AG09309 (cell line): ENCODE results near the gene ETFA.

Experiments used
- DNase-seq: peaks from one replicate; pipeline ENCODE4 v3.0.0-alpha.2; 2010; ENCODE audit warnings: low read depth
- H3K4me3 ChIP-seq: 2 replicates; pipeline ENCODE4 v1.5.1; 2011; ENCODE audit warnings: mild to moderate bottlenecking, low read depth, low read length, moderate library complexity; ENCODE audit not compliant: control insufficient read depth
- TF ChIP-seq, protein P1 (sequence below): IDR thresholded peaks from 2 replicates; pipeline ENCODE4 v1.5.1; 2011; ENCODE audit warnings: mild to moderate bottlenecking, low read depth, low read length, inconsistent platforms; ENCODE audit not compliant: insufficient read depth, control insufficient read depth; ENCODE audit errors: missing control alignments

The ETFA gene

DNA sequence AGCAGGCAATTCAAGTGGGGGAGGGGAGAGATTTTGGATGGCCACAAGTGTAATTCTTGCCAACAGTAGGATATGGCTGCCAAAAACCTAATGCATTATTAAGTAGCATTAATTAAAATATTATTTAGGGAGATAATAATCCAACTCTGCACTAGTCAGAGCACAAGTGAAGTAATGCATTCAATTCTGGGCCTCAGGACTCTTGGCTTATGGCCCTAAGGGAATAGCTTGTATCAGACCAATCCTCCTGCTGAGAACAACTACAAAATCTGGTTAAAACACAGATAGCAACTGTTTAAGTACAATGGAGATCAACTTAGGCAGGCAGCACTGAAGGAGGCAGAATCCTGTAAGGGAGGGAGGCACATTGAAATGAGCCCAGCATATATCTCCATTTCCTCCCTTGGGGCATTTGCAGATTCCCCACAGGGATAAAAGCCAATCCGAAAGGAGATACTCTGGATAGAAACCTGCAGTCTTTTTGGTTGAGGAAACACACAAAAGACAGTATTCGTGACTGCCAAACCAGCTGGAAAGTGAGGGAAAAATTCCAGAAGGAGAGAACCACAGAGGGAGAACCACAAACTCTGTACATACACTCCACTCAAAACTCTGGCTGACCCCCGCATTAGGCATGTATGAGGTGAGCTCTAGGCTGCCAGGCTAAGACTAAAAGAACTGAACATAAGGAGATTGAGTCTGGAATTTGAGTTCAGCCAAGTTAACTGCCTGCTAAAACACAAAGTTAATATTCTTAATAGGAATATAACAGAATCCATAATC, 57.4 kb downstream of the ETFA start:
- TF ChIP-seq, protein P1, sequence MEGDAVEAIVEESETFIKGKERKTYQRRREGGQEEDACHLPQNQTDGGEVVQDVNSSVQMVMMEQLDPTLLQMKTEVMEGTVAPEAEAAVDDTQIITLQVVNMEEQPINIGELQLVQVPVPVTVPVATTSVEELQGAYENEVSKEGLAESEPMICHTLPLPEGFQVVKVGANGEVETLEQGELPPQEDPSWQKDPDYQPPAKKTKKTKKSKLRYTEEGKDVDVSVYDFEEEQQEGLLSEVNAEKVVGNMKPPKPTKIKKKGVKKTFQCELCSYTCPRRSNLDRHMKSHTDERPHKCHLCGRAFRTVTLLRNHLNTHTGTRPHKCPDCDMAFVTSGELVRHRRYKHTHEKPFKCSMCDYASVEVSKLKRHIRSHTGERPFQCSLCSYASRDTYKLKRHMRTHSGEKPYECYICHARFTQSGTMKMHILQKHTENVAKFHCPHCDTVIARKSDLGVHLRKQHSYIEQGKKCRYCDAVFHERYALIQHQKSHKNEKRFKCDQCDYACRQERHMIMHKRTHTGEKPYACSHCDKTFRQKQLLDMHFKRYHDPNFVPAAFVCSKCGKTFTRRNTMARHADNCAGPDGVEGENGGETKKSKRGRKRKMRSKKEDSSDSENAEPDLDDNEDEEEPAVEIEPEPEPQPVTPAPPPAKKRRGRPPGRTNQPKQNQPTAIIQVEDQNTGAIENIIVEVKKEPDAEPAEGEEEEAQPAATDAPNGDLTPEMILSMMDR, result no peak
- no peak for DNase-seq
- H3K4me3 ChIP-seq, result no peak overlapping the region

DNA sequence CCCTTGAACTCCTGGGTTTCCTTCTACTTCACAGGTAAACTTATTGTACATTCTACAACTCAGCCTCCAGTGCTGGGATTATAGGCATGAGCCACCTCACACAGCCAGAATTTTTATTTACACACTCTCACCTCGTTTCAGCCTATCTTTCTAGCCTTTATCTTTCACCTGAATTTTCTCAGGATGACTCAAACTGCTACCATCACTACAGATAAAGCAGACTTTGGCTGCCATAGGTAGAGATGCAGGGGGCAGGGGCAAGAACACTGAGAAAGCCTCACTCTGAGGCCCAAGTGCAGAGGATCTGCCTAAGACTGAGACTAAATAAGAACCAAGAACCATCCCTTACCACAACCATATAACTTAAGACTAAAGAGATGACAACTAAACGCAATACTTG, 59.0 kb downstream of the ETFA start:
- no peak for DNase-seq
- H3K4me3 ChIP-seq, result no peak overlapping the region
- TF ChIP-seq, protein P1, result no peak

DNA sequence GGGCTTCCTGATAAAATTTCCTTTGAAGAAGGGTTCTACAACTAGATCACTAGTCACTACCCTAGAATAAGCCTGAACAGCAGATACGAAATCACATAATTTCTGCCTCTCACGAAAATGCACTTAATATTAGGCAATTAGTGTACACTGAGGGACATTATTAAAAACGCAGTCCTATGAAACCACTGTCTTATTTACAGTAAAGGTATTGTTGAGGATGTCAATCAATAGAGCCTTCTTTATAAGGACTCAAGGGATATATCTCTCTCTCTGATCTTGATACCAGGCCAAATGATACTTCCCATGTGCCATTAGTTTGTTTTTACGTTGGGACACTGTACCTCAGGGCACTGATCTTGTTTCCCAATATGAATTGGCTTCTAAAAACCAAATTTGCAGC, 59.6 kb downstream of the ETFA start:
- no peak overlapping the region for H3K4me3 ChIP-seq
- TF ChIP-seq, protein P1, result no peak
- no peak for DNase-seq

DNA sequence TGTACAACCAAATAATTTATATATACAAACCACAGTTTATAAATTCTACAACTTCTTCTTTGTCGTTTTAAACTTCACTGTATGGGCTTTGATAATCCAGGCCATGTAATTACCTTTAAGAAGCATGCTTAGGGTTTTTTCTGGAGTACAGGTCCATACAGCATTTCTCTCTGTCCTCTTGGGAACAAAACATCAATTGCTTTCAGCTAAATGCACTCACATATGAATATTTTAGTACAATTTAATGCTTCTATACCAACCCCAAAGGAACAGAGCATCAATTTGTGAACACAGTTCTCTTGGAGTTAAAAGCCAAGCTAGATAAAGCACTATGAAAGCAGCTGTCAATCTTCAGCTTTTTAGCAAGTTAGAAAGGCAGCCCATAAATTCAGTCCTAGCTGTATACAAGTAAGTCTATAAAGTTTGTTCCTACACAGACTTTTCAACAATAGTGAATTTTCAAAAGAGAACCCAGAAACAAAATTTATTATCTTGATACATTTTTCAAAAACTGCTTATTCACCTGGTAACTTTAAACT, 66.1 kb downstream of the ETFA start:
- TF ChIP-seq, protein P1, result no peak
- no peak overlapping the region for H3K4me3 ChIP-seq
- no peak for DNase-seq

DNA sequence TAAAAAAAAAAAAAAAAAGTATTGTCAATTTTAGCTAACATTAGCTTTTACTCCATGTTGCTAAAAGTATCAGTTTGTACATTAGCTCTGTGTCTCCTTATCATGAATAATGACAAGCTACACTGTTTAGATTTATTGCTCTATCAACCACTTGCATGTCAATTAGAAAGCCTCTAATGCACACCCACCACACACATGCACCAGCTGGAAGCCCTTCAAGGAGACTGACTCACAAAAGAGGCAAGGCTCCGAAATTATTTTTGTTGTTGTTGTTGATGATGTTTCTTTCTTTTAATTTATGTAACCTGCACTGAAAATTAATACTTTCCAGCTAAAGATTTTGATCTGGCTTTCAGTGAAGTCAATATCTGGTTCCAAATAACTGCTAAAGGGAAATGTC, 71.5 kb downstream of the ETFA start:
- DNase-seq, result no peak
- TF ChIP-seq, protein P1, result no peak
- H3K4me3 ChIP-seq, result no peak overlapping the region

DNA sequence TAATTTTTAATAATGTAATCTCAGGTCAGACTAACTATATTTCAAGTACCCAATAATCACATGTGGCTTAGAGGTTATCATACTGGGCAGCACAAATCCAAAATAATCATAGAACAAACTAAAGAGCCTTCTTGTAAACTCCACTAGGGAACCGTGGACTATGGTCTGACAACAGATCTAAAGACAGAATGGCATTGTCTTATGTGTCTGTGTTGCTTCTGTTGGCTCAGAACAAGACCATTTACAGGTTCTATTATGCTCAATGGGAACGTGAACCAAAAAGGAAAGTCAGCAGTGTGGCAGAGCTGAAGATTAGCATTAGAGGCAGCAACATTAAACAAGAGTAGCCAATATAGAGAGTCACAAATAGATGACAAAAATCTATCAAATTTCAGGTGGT, 74.9 kb downstream of the ETFA start:
- DNase-seq, result no peak
- TF ChIP-seq, protein P1, result no peak
- no peak overlapping the region for H3K4me3 ChIP-seq
